ENCODE results near the gene MSI2. TPM values are rescaled to one million over a fixed set of nuclear protein-coding genes. Genes with fewer than 3 reads are reported as not detected.

MSI2 gene
- total and polyA plus RNA-seq, 7 donors: 37.6 to 133 (median 87.1) TPM

DNA sequence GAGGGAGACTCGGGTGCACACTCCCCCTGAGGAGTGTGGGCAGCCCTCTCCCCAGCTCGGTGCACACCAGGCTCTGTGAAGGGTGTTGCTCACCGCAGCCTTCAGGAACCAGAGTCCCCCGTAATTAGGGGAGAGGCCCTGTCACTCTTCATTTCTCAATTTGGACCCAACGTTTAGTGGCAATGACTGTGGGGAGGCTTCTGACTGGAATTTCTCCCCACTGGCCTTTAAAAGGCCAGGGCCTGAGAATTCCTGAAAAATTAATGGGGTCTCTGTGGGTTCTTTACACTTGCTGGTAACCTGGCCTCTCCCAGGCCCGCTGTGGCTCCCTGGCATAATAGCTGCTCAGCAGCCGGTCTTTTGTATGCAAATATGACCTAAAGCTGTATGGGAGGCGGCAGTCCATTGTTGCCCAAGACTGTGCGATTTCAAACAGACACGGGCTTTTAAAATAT, 209.7 kb downstream of the MSI2 start:
- intact Hi-C loops (cut with DNase I): no loop called here
- TF ChIP-seq, protein P1, sequence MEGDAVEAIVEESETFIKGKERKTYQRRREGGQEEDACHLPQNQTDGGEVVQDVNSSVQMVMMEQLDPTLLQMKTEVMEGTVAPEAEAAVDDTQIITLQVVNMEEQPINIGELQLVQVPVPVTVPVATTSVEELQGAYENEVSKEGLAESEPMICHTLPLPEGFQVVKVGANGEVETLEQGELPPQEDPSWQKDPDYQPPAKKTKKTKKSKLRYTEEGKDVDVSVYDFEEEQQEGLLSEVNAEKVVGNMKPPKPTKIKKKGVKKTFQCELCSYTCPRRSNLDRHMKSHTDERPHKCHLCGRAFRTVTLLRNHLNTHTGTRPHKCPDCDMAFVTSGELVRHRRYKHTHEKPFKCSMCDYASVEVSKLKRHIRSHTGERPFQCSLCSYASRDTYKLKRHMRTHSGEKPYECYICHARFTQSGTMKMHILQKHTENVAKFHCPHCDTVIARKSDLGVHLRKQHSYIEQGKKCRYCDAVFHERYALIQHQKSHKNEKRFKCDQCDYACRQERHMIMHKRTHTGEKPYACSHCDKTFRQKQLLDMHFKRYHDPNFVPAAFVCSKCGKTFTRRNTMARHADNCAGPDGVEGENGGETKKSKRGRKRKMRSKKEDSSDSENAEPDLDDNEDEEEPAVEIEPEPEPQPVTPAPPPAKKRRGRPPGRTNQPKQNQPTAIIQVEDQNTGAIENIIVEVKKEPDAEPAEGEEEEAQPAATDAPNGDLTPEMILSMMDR (IDR thresholded peaks at IDR 0.05): no peak
- Histone ChIP-seq H3K36me3 (ENCODE audit: insufficient read depth in 1 of 2, low read depth in 1 of 2) (no peaks in the 10 kb centered on the region), H3K27me3 (ENCODE audit: insufficient read depth in 3 of 3, low read length in 2 of 3) (no peaks in the 10 kb centered on the region), H3K27ac (peak overlapping the region; percentile 27), H3K4me1 (peaks cover 19% of the 10 kb centered on the region), H3K9me3 (no peaks in the 10 kb centered on the region), H3K4me3 (no peak overlapping the region)
- WGBS, 3 donors: 77 to 80% (median 79%) methylated on average over 10 of the region's 10 CpGs
- ATAC-seq: no peak
- no peak for DNase-seq

DNA sequence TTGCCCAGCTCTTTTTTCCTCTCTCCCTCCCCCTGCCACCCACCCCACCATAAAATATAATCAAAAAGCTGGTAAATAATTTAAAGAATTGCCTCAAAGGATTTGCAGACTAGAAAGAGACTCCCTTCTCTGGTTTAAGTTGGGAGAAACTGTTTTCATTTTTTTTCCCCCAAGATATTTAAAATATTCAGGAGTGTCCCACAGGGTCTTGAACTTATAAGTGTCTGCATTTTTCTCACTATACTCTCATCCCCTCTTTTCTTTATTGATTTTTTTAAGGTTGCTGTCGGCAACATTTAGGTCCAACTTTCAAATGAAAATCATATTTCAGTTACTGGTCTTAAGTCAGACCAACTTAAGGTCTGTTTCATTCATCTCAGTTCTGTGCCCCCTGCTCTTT, 210.2 kb downstream of the MSI2 start:
- intact Hi-C loops (cut with DNase I): no loop called here
- H3K36me3 ChIP-seq (ENCODE audit: insufficient read depth in 1 of 2, low read depth in 1 of 2): no peaks in the 10 kb centered on the region
- DNase-seq (no peak), ATAC-seq (no peak)
- H3K27ac ChIP-seq: peak overlapping the region; percentile 27
- 92 to 100% (median 96%) methylated on average over 1 of the region's 1 CpG for WGBS, 3 donors
- no peak overlapping the region for H3K4me3 ChIP-seq
- TF ChIP-seq, protein P1 (IDR thresholded peaks at IDR 0.05): no peak
- H3K9me3 ChIP-seq: no peaks in the 10 kb centered on the region
- H3K4me1 ChIP-seq: peaks cover 14% of the 10 kb centered on the region
- H3K27me3 ChIP-seq (ENCODE audit: insufficient read depth in 3 of 3, low read length in 2 of 3): no peaks in the 10 kb centered on the region

DNA sequence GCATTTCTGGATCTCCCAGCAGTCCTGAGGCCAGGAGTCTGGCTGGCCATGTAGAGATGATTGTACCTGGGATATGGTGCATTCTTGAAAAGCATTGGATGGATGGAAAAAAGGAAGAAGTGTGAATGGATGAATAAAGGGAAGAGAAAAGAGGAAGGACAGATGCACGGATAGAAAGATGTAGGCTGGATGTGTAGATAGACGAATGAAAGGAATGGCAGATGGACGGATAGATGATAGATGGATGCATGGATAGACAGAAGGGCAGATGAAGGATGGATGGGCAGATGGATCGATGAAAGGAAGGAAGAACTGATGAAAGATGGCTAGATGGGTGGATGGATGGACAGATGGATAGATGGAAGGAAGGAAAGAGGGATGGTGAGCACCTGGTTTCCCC, 210.9 kb downstream of the MSI2 start:
- no peak for DNase-seq
- TF ChIP-seq, protein P1 (IDR thresholded peaks at IDR 0.05): no peak
- WGBS, 3 donors: 97 to 98% (median 98%) methylated on average over 4 of the region's 4 CpGs

DNA sequence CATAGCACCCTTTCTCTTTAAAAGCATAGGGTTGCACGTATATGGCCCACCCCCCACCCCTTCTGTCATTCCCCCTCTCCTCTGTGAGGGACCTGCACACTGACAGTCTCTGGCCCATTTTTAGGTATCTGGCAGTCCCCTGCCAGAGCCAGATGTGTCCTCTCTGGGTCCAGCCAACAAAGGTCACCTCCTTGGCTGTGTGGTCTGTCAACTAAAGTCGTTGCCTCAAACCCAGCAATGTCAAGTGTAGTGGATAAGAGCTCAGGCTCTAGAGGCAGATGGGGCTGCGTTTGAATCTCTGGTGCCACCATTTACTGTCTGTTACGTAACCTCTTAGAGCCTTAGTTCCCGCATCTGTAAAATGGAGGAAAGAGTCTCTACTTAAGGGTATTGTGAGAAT, 211.5 kb downstream of the MSI2 start:
- DNase-seq (no peak), ATAC-seq (no peak)
- TF ChIP-seq, protein P1 (IDR thresholded peaks at IDR 0.05): no peak
- H3K4me1 ChIP-seq: peaks cover 9% of the 10 kb centered on the region
- no peak overlapping the region for H3K27ac ChIP-seq
- no peaks in the 10 kb centered on the region for H3K36me3 ChIP-seq (ENCODE audit: insufficient read depth in 1 of 2, low read depth in 1 of 2)
- no peak overlapping the region for H3K4me3 ChIP-seq
- 87 to 90% (median 87%) methylated on average over 5 of the region's 5 CpGs for WGBS, 3 donors
- no peaks in the 10 kb centered on the region for H3K27me3 ChIP-seq (ENCODE audit: insufficient read depth in 3 of 3, low read length in 2 of 3)
- intact Hi-C loops (cut with DNase I): no loop called here
- H3K9me3 ChIP-seq: no peaks in the 10 kb centered on the region

More for the DNA sequence above, 210.9 kb downstream of the MSI2 start:
- Histone ChIP-seq H3K36me3 (ENCODE audit: insufficient read depth in 1 of 2, low read depth in 1 of 2) (no peaks in the 10 kb centered on the region), H3K27me3 (ENCODE audit: insufficient read depth in 3 of 3, low read length in 2 of 3) (no peaks in the 10 kb centered on the region), H3K9me3 (no peaks in the 10 kb centered on the region), H3K4me1 (peaks cover 9% of the 10 kb centered on the region), H3K27ac (no peak overlapping the region), H3K4me3 (no peak overlapping the region)
- no peak for ATAC-seq
- intact Hi-C loops (cut with DNase I): no loop called here

Measured in psoas muscle (tissue), 8 donors.